RCC 7860 (cell line): ENCODE results near the gene DHRS3.

Experiments used
- DNase-seq: peaks from one replicate; pipeline ENCODE4 v3.0.0-alpha.2; 2015; ENCODE audit warnings: low spot score
- FAIRE-seq: peaks from 2 replicates; lab custom pipeline; 2012; peaks lifted over from hg19 to GRCh38; lab: Jason Lieb, UNC

Gene DHRS3

GRCh38 chr1:12618661-12618964 lies 603 bp upstream of the DHRS3 start:
- FAIRE-seq (no peak), DNase-seq (no peak)

DNA sequence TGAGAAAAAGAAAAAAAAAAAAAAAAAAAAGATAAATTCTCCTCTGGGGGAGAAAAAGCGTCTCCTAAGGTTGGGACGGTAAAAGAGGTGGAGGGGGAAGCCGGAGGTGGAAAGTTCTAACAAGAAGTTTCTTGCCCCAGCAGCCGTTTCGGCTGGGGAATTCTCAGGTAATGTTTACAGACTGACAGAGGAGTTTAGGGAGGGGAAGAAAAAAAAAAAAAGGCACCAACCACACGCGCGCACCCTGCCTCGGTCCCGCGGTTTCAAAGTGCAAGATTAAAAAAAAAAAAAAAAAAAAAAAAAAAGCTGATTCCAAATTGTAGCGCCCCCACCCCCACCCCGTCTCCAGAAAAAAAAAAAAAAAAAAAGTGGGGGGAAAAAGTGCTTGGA lies 504 bp downstream of the DHRS3 start:
- FAIRE-seq (no peak), DNase-seq (no peak)

DNA sequence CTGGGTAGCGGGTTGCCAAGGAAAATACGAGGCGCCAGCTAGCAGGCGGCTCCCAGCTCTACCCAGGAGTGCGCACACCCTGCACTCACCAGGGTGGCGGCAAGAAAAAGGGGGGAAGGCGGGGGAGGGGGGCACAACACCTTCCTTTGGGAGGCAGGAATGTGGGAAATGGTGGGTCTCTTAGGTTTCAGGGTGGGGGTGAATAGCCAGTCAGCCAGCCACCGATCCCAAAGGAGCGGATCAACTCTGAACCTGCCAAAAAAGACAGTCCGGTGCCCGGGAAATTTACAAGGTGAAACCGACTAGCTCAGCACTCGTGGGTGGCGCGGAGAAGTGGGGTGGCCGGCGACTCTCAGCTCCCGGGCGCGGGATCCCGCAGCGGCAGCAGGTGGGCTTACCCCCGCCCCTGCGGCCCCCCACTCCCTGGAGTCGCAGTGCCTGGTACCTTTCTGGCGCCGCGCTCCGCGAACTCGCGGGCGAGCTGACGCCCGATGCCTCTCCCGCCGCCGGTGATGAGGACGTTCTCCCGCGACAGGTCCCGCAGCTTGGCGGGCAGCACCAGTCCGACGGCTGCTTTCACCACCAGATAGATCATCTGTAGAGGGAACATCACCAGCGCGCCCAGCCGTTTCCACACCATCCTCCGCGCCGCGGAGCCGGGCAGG lies 1.2 kb downstream of the DHRS3 start:
- FAIRE-seq (no peak), DNase-seq (no peak)

DNA sequence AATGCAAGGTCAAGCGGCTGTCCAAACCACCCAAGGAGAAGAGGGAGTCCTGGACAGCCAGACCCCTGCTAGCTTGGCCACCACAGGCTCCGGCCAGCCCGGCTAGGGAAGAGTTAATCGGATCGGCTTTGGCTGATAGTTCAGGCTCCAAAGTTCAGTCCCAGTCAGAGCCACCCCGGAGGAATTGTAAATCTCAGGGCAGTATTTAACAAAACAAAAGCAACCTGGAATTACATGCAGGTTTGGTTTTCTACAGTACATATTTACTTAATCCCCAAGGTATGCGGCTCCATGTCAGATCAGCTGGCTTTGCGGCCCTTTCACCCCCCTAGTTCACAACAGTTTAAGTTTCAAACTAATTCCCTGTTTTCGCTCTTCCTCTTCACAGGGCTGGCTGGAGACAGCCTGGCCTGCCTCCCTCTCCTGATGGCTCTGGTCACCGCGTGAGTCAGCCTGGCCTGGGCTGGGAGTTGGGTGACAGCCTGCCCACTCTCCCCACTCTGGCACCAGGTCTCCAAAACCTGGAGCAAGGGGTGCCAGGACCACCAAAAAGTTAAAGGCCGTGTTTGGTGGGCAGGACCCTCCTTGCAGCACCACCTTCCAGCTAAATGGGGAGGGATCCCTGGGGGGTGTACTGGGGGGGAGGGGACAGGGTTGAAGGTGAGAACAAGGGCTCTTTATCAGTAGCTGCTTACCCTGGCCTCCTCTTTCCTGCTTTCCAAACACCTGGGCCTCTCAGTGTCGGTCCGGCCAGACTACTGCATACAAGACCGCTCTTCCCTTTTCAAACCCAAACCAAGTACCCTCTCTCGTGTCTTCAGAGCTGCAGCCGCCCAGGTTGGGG lies 1.9 kb downstream of the DHRS3 start:
- peak; percentile 57 for FAIRE-seq
- peak; percentile 68 for DNase-seq

GRCh38 chr1:12615159-12615864 lies 2.7 kb downstream of the DHRS3 start:
- FAIRE-seq, result no peak

DNA sequence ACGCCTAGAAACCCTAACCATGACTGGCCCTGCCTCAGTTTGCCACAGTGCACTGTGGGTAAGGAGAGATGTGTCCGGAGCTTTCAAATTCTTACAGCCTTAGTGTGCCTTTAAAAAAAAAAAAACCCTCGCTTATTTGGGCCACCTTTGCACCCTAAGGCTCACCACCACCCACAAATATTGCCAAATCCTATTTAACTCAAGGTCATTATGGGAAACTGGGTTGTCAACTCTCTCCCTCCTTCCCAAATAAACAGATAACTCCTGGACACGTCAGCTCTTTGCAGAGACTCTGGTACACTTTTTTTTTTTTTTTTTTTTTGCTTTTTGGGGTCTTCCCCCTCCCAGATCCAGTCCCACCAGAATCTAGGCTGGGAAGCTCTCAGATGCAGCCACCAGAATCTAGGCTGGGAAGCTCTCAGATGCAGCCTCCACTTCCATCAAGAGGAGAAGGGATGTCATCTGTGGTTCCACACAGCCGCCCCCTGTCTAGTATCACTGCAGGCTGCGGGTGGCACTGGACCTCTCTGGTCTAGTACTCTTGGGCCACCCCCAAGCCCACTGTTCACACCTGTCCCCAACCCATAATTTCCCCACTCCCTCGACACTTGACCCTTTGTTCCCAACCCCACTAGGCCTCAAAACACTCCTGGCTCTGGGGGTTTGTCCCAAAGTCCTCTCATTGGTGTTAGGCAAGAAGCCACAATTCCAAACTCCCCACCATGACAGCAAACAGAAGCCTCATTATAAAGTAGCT lies 3.4 kb downstream of the DHRS3 start:
- DNase-seq (no peak), FAIRE-seq (no peak)

More at GRCh38 chr1:12615159-12615864, 2.7 kb downstream of the DHRS3 start:
- DNase-seq, result no peak

DNA sequence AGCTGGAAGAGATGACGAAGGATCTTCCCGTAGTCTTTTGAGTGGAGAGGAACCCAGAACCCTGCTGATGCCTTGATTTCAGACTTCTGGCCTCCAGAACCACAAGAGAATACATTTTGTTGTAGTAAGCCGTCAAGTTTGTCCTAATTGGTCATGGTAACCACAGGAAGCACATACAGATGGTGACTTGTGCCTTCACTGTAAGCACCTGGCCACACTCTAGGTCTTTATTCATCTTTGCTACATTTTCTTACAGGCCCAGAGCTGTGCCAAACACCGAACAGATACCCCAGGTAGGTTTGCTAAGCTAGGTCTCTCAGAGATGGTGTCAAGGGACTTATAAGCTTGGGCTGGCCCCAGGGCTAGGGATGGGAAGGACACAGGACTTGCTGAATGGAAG lies 4.8 kb downstream of the DHRS3 start:
- DNase-seq (no peak), FAIRE-seq (no peak)

- DNase-seq, result no peak
- no peak for FAIRE-seq
These were observed 7.1 kb downstream of the DHRS3 start for GRCh38 chr1:12610941-12611340.

GRCh38 chr1:12610305-12610935 lies 7.6 kb downstream of the DHRS3 start:
- DNase-seq (no peak), FAIRE-seq (no peak)

GRCh38 chr1:12609469-12610003 lies 8.5 kb downstream of the DHRS3 start:
- DNase-seq (no peak), FAIRE-seq (no peak)

DNA sequence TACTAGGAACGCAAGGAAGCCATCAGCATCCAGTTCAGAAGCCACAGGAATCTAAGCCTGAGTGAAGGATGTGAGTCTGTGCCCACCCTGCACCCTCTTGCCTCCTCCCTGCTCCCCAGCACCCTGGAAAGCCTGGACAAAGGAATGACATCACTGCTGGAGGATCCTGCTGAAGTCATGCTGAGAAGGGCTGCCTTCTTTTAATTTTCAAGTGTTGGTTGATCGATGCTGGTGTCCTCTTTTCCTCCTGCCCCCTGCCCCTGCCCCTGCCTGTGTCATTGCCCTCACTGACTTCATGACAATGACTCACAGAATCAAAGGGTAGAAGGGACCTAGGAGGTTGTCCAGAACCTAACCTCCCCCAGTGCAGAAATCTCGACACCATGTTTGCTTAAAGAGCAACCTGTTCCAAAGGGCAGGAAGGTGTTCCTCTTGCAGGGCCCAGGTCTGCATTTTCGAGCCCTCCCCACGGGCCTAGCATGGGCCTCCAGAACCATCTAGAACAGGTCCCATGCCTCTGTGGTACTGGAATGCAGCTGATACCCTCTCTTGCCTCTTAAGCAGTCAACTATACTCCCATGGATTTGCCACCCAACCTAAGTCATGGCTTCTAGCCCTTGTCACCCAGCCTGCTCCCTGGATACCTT lies 9.6 kb downstream of the DHRS3 start:
- DNase-seq (no peak), FAIRE-seq (no peak)

- no peak for FAIRE-seq
- no peak for DNase-seq
These were observed 10.7 kb downstream of the DHRS3 start for GRCh38 chr1:12607263-12607662.

DNA sequence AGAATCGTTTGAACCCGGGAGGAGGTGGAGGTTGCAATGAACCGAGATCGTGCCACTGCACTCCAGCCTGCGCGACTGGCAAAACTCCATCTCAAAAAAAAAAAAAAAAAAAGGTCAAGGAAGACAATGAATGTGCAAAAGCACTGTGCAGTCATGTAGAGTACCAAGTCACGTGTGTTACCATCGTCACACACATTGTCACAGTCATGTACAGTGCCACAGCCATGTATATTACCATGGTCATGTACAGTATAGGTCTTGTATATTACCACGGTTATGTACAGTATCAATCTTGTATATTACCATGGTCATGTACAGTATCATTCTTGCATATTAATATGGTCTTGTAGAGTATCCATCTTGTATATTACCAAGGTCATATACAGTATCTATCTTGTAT lies 13.0 kb downstream of the DHRS3 start:
- FAIRE-seq, result no peak
- no peak for DNase-seq

GRCh38 chr1:12604114-12604874 lies 13.7 kb downstream of the DHRS3 start:
- DNase-seq (peak; percentile 95), FAIRE-seq (peak; percentile 93)

DNA sequence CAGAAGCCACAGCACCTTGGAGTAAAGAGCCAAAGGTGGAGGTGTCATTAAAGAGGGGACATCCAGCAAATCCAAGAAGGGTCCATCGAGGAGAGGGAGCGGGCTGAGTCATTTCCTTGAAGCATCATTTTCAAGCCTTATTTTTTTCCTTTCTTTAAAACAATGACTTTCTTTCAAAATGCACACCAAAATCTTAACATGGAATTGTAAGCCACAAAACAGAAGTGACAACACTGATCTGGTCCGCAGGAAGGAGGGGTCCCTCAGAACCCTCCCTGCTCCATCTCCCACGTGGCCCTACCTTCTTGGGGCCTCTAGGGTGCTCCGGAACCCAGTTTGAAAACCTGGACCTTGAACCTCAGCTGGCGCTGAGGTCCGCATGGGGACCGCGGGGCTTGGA lies 14.8 kb downstream of the DHRS3 start:
- FAIRE-seq (no peak), DNase-seq (no peak)

GRCh38 chr1:12602659-12603024 lies 15.4 kb downstream of the DHRS3 start:
- DNase-seq (no peak), FAIRE-seq (no peak)

DNA sequence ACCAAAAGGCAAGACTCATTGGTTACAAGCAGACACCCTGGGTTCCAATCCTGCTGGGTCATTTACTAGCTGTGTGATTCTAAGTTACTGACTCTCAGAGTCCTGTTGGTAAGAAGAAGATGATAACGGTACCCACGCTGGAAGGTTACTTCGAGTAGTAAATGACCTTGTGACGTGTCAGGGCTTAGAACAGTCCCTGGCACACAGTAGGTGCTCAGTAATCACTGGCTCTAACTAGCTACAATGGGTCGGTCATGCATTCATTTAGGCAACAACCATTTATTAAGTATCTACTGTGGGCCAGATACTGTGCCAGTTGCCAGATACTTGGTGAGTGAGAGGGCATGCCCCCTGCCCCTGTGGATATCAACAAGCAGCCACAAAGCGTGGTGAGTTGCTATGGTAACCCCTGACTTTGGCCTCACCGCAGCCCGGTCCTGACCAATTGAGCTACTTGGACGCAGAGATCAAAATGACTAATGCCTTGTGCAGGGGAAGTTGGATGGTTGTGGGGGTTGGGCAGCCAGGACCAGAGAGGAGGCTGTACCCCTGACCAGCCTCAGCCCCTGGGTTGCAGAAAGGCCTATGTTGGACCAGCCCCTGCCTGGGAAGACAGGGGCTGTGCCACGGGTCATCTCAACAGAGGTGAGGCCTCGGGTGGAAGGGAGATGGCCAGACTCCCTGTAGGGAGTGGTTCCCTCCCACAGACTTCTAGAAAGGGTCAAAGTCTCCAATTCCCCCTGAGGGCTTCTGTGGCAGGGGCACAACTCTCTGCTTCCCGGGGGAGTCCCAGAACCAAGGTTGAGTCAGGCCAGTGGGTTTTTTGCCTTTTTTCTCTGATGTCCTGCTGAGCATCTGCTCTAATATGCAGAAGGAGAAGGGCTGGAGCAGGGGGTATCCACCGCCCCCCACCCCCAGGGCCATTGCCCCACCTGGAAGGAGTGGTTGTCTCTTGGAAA lies 16.0 kb downstream of the DHRS3 start:
- DNase-seq, result peak; percentile 94
- peak; percentile 77 for FAIRE-seq
